ENCODE results near the gene BICRAL.

BICRAL gene

DNA sequence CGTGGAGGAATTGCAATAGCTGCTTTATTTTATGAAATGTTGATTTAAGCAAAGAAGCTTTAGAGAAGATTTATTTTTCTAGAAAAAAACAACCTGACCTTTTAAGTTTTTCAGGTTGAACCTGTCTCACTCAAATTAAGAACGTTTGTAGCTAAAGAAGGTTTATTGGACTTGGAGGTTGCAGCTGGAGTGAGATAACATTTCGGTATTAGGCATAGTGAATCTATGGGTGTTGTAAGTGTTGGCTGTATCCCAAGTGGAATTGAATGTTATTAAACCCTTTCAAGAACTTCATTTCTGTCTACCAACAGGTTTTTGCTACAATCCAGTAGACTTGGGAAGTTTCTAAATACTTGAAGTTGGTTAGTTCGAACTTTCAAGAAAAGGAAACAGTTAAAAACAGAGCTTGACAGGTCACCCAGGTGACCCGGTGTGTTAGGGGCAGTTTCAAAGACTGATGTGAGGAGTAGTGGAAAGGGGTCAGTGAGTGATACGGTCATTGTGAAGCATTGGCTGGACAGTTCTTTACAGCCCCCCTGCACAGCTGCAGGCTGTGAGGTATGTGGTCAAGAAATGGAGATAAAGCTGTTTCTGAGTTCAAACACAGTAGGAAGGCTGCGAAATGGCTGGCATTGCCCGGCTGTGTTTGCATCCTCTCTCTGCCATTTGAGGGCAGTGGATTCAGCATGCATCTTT, 33.5 kb upstream of the BICRAL start:
- TF ChIP-seq LEF1 (IDR thresholded peaks at IDR 0.05; ENCODE audit: borderline replicate concordance) = no peak
- no peak for TF ChIP-seq FOXK2 (IDR thresholded peaks at IDR 0.05)
- no peak for TF ChIP-seq SP1 (IDR thresholded peaks at IDR 0.05)
- TF ChIP-seq ZNF384 (IDR thresholded peaks at IDR 0.05) = no peak
- no peak for TF ChIP-seq NFRKB (IDR thresholded peaks at IDR 0.05)
- no peak for TF ChIP-seq L3MBTL2 (conservative IDR thresholded peaks at IDR 0.05)
- TF ChIP-seq FOXM1 (IDR thresholded peaks at IDR 0.05; ENCODE audit: borderline replicate concordance) = no peak
- no peak for TF ChIP-seq BHLHE40 (IDR thresholded peaks at IDR 0.05; ENCODE audit: borderline replicate concordance)
- no peak for TF ChIP-seq CTBP1 (IDR thresholded peaks at IDR 0.05; ENCODE audit: borderline replicate concordance)
- no peak for TF ChIP-seq FOXA1 (IDR thresholded peaks at IDR 0.05)
- POLR2A ChIA-PET = interaction anchor here (0.6 to 5.4 kb wide), 8 partner anchors 11 to 180 kb away, joined by 3 to 128 read pairs (median 4); partner anchors contain the start of genes BICRAL, CNPY3 and RPL7L1
- no peak for DNase-seq (ENCODE audit: extremely low spot score)
- CTCF ChIA-PET = interaction anchor here (0.6 to 0.7 kb wide), 3 partner anchors 30 to 1049 kb away, joined by 3 read pairs; no protein-coding TSS in a partner anchor

DNA sequence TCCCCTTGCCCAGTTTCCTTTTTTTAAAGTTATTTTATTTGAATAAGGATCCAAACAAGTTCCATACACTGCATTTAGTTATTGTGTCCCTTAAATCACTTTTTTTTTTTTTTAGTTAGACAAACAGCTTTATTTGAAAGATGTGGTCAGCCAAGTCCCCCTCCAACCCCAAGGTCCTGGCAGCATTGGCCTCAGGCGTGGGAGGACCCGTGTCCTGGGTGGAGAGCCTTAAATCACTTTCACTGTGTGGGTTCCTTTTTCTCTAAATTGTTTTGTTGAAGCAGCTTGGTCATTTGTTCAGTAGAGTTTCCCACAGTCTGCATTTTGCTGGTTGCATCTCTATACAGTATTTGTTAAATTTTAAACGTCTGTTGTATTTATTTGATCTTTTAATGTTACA, 30.8 kb upstream of the BICRAL start:
- ChIA-PET POLR2A (no interaction called here), CTCF (interaction anchor here (0.6 kb wide), 1 partner anchor 24 kb away, joined by 5 read pairs; no protein-coding TSS in a partner anchor)
- no peak for TF ChIP-seq ZNF384 (IDR thresholded peaks at IDR 0.05)
- TF ChIP-seq BHLHE40 (IDR thresholded peaks at IDR 0.05; ENCODE audit: borderline replicate concordance) = no peak
- no peak for TF ChIP-seq LEF1 (IDR thresholded peaks at IDR 0.05; ENCODE audit: borderline replicate concordance)
- no peak for TF ChIP-seq ARNT (IDR thresholded peaks at IDR 0.05)
- no peak for TF ChIP-seq ELF4 (IDR thresholded peaks at IDR 0.05)
- TF ChIP-seq, protein P1, sequence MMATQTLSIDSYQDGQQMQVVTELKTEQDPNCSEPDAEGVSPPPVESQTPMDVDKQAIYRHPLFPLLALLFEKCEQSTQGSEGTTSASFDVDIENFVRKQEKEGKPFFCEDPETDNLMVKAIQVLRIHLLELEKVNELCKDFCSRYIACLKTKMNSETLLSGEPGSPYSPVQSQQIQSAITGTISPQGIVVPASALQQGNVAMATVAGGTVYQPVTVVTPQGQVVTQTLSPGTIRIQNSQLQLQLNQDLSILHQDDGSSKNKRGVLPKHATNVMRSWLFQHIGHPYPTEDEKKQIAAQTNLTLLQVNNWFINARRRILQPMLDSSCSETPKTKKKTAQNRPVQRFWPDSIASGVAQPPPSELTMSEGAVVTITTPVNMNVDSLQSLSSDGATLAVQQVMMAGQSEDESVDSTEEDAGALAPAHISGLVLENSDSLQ (IDR thresholded peaks at IDR 0.05) = no peak
- TF ChIP-seq SUZ12 (IDR thresholded peaks at IDR 0.05) = no peak
- no peak for TF ChIP-seq HDGF (IDR thresholded peaks at IDR 0.05; ENCODE audit: borderline replicate concordance)
- TF ChIP-seq FOXA1 (IDR thresholded peaks at IDR 0.05) = no peak
- TF ChIP-seq L3MBTL2 (conservative IDR thresholded peaks at IDR 0.05) = no peak
- TF ChIP-seq TARDBP (IDR thresholded peaks at IDR 0.05) = no peak
- TF ChIP-seq FOXM1 (IDR thresholded peaks at IDR 0.05; ENCODE audit: borderline replicate concordance) = no peak
- TF ChIP-seq CTBP1 (IDR thresholded peaks at IDR 0.05; ENCODE audit: borderline replicate concordance) = no peak
- no peak for TF ChIP-seq SP1 (IDR thresholded peaks at IDR 0.05)
- TF ChIP-seq FOXK2 (IDR thresholded peaks at IDR 0.05) = no peak
- TF ChIP-seq NFRKB (IDR thresholded peaks at IDR 0.05) = no peak
- DNase-seq (ENCODE audit: extremely low spot score) = no peak

DNA sequence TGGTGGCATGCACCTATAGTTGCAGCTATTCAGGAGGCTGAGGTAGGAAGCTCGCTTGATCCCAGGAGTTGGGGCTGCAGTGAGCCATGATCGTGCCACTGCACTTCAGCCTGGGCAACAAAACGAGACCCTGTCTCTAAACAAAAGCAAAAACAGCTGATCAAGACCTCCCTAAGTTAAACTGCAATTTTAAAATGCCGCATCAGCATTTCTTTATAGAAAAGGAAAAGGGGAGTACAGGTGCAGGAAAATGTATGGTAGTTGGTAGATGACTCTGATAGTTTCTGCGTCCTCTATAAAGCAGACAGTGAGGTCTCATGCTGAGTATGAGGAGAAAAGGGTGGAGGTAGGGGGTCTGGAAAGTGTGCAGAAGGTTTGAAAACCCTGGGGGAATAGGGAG, 27.1 kb upstream of the BICRAL start:
- POLR2A ChIA-PET = no interaction called here
- TF ChIP-seq NFRKB (IDR thresholded peaks at IDR 0.05) (no peak), ZNF384 (IDR thresholded peaks at IDR 0.05) (no peak)
- TF ChIP-seq, protein P1 (IDR thresholded peaks at IDR 0.05) = no peak

DNA sequence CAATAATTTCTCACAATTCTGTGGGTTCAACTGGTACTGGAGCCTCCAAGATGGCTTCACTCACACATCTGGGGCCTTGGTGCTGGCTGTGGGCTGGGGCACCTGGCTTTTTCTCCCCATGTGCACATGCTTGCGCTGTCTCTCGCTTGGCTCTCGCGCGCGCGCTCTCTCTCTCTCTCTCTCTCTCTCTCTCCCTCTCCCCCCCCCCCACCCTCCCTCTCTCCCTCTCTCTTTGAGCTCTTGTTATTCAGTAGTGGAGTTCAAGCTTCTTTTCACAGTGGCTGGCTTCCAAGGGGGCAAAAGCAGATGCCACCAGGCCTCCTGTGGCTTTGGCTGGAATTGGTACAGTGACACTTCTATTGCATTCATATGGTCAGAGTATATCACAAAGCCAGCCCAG, 25.1 kb upstream of the BICRAL start:
- DNase-seq (ENCODE audit: extremely low spot score) = no peak
- CTCF ChIA-PET = interaction anchor here (0.6 kb wide), 1 partner anchor 120 kb away, joined by 3 read pairs; no protein-coding TSS in a partner anchor
- no peak for TF ChIP-seq ELF4 (IDR thresholded peaks at IDR 0.05)
- TF ChIP-seq NFRKB (IDR thresholded peaks at IDR 0.05) = no peak
- no peak for TF ChIP-seq FOXM1 (IDR thresholded peaks at IDR 0.05; ENCODE audit: borderline replicate concordance)
- no peak for TF ChIP-seq L3MBTL2 (conservative IDR thresholded peaks at IDR 0.05)
- TF ChIP-seq ARNT (IDR thresholded peaks at IDR 0.05) = no peak
- TF ChIP-seq HDGF (IDR thresholded peaks at IDR 0.05; ENCODE audit: borderline replicate concordance) = no peak
- TF ChIP-seq, protein P1 (IDR thresholded peaks at IDR 0.05) = no peak
- no peak for TF ChIP-seq ZNF384 (IDR thresholded peaks at IDR 0.05)
- no peak for TF ChIP-seq SP1 (IDR thresholded peaks at IDR 0.05)
- no peak for TF ChIP-seq LEF1 (IDR thresholded peaks at IDR 0.05; ENCODE audit: borderline replicate concordance)
- TF ChIP-seq SUZ12 (IDR thresholded peaks at IDR 0.05) = no peak
- TF ChIP-seq CTBP1 (IDR thresholded peaks at IDR 0.05; ENCODE audit: borderline replicate concordance) = no peak
- no peak for TF ChIP-seq TARDBP (IDR thresholded peaks at IDR 0.05)
- TF ChIP-seq FOXA1 (IDR thresholded peaks at IDR 0.05) = no peak
- TF ChIP-seq FOXK2 (IDR thresholded peaks at IDR 0.05) = no peak
- TF ChIP-seq BHLHE40 (IDR thresholded peaks at IDR 0.05; ENCODE audit: borderline replicate concordance) = no peak
- POLR2A ChIA-PET = interaction anchor here (0.7 to 1.6 kb wide), 2 partner anchors 10 to 26 kb away, joined by 3 to 4 read pairs; partner anchors contain the start of gene TBCC

More for the DNA sequence above, 27.1 kb upstream of the BICRAL start:
- CTCF ChIA-PET = no interaction called here
- DNase-seq (ENCODE audit: extremely low spot score) = no peak

DNA sequence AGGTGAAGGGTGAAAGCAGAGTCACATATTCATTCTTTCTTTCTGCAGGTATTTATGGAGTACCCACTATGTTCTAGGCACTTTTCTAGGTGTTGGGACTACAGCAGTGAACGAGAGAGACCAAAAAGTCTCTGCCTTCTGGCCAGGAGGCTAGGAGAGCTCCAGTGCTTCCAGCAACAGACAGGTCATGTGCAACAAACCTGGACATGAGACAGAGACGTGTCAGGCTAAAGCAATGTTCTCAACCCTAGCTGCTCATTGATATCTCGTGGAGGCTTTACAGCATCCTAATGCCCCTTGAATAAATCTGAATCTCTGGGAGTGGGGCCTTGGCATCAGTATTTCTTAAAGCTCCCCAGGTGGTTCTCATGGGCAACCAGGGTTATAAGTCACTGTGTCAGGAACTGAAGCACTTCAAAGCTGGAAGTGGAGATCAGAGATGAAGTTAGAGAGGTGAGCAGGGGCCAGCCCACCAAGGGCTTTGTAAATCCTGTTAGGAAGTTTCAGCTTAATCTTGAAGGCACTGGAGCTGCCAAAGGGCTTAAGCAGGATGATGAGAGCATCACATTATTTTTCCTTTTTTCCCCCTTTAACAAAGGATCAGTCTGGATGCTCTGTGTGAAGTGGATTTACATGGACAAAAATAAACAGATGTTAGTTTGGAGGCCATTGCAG, 23.0 kb upstream of the BICRAL start:
- no peak for TF ChIP-seq SUZ12 (IDR thresholded peaks at IDR 0.05)
- no peak for TF ChIP-seq HDGF (IDR thresholded peaks at IDR 0.05; ENCODE audit: borderline replicate concordance)
- TF ChIP-seq LEF1 (IDR thresholded peaks at IDR 0.05; ENCODE audit: borderline replicate concordance) = no peak
- TF ChIP-seq BHLHE40 (IDR thresholded peaks at IDR 0.05; ENCODE audit: borderline replicate concordance) = no peak
- TF ChIP-seq FOXK2 (IDR thresholded peaks at IDR 0.05) = no peak
- no peak for TF ChIP-seq FOXA1 (IDR thresholded peaks at IDR 0.05)
- TF ChIP-seq CTBP1 (IDR thresholded peaks at IDR 0.05; ENCODE audit: borderline replicate concordance) = no peak
- TF ChIP-seq ZNF384 (IDR thresholded peaks at IDR 0.05) = no peak
- TF ChIP-seq, protein P1 (IDR thresholded peaks at IDR 0.05) = no peak
- TF ChIP-seq ARNT (IDR thresholded peaks at IDR 0.05) = no peak
- no peak for TF ChIP-seq SP1 (IDR thresholded peaks at IDR 0.05)
- no peak for TF ChIP-seq NFRKB (IDR thresholded peaks at IDR 0.05)
- no peak for TF ChIP-seq L3MBTL2 (conservative IDR thresholded peaks at IDR 0.05)
- no peak for TF ChIP-seq ELF4 (IDR thresholded peaks at IDR 0.05)
- TF ChIP-seq TARDBP (IDR thresholded peaks at IDR 0.05) = no peak
- no peak for TF ChIP-seq FOXM1 (IDR thresholded peaks at IDR 0.05; ENCODE audit: borderline replicate concordance)
- DNase-seq (ENCODE audit: extremely low spot score) = no peak
- POLR2A ChIA-PET = interaction anchor here (0.7 to 2.0 kb wide), 5 partner anchors 10 to 26 kb away, joined by 3 to 4 read pairs (median 4); partner anchors contain the start of gene TBCC
- CTCF ChIA-PET = no interaction called here
